GM19023 (cell line): Measurements from ENCODE around the gene KCNA1.
"Not testable (repeated sequence)": the region's sequence is repeated elsewhere in the genome, so short reads cannot be mapped to it uniquely, and the experiment has no call there.

Experiments
- ATAC-seq: cut with Tn5 transposase; IDR thresholded peaks from one replicate; pipeline ENCODE4 v1.9.1; 2021; ENCODE audit warnings: mild to moderate bottlenecking, moderate library complexity; ENCODE audit not compliant: unreplicated experiment

KCNA1 gene

GRCh38 chr12:4909734-4910501 is at the start of gene KCNA1:
TSS of gene KCNA1 (plus strand) at chr12:4909905. CDS start at chr12:4911379, 1,474 bp downstream.
- ATAC-seq = no peak

GRCh38 chr12:4860741-4861140 is 49.0 kb upstream of the KCNA1 start:
- ATAC-seq = no peak

GRCh38 chr12:4862809-4863208 is 46.9 kb upstream of the KCNA1 start:
- ATAC-seq = no peak

GRCh38 chr12:4864575-4864974 is 45.1 kb upstream of the KCNA1 start:
- ATAC-seq = no peak

- no peak for ATAC-seq
Observed at GRCh38 chr12:4865246-4865645, 44.5 kb upstream of the KCNA1 start.

- ATAC-seq = no peak
Observed at GRCh38 chr12:4866299-4866698, 43.4 kb upstream of the KCNA1 start.

- no peak for ATAC-seq
Observed at GRCh38 chr12:4867384-4867783, 42.3 kb upstream of the KCNA1 start.

GRCh38 chr12:4870423-4870822 is 39.3 kb upstream of the KCNA1 start:
- ATAC-seq = no peak

- no peak for ATAC-seq
Observed at GRCh38 chr12:4871514-4871913, 38.2 kb upstream of the KCNA1 start.

- ATAC-seq = no peak
Observed at GRCh38 chr12:4873947-4874346, 35.8 kb upstream of the KCNA1 start.

- no peak for ATAC-seq
Observed at GRCh38 chr12:4874671-4875070, 35.0 kb upstream of the KCNA1 start.

- not testable (repeated sequence) for ATAC-seq
Observed at GRCh38 chr12:4879481-4879880, 30.2 kb upstream of the KCNA1 start.

GRCh38 chr12:4881266-4882064 is 28.2 kb upstream of the KCNA1 start:
- no peak for ATAC-seq

GRCh38 chr12:4891866-4892265 is 17.8 kb upstream of the KCNA1 start:
- no peak for ATAC-seq

- no peak for ATAC-seq
Observed at GRCh38 chr12:4892418-4892817, 17.3 kb upstream of the KCNA1 start.

- ATAC-seq = no peak
Observed at GRCh38 chr12:4894019-4894418, 15.7 kb upstream of the KCNA1 start.

GRCh38 chr12:4899364-4899763 is 10.3 kb upstream of the KCNA1 start:
- no peak for ATAC-seq

GRCh38 chr12:4900327-4900726 is 9.4 kb upstream of the KCNA1 start:
- ATAC-seq = no peak

- ATAC-seq = no peak
Observed at GRCh38 chr12:4905316-4905715, 4.4 kb upstream of the KCNA1 start.

- ATAC-seq = no peak
Observed at GRCh38 chr12:4908684-4909409, 858 bp upstream of the KCNA1 start.

- ATAC-seq = no peak
Observed at GRCh38 chr12:4909410-4909733, 333 bp upstream of the KCNA1 start.
